Testis (tissue), 5 donors: ENCODE measurements around the gene CABP4. TPM values are rescaled to one million over a fixed set of nuclear protein-coding genes. Genes with fewer than 3 reads are reported as not detected.

ENCODE experiments used
- DNase-seq: peaks from one replicate; pipeline ENCODE4 v3.0.0-alpha.2; 2019
- H3K27ac ChIP-seq, 2 donors: fragments of 200-600 bp; sonication (generic); one replicate each; pipeline ENCODE4 v1.5.1; 2019
- H3K27me3 ChIP-seq: fragments of 200-600 bp; sonication (generic); one replicate; pipeline ENCODE4 v1.5.1; 2019
- H3K36me3 ChIP-seq: fragments of 200-600 bp; sonication (generic); one replicate; pipeline ENCODE4 v1.5.1; 2017; ENCODE audit warnings: low read depth; ENCODE audit errors: missing control alignments
- H3K4me1 ChIP-seq: fragments of 200-600 bp; sonication (generic); one replicate; pipeline ENCODE4 v1.5.1; 2019
- H3K4me3 ChIP-seq, 2 donors: fragments of 200-600 bp; sonication (generic); one replicate each; pipeline ENCODE4 v1.5.1; 2017 to 2019
- H3K9me3 ChIP-seq: fragments of 200-600 bp; sonication (generic); one replicate; pipeline ENCODE4 v1.5.1; 2017
- POLR2A ChIP-seq: fragments of 450-650 bp; IDR thresholded peaks from one replicate; pipeline ENCODE4 v1.6.1; 2017; ENCODE audit warnings: antibody characterized with exemption, mild to moderate bottlenecking, moderate library complexity
- WGBS, 2 donors: methylation state at CpG; one replicate each; pipeline ENCODE4 v1.1.5; 2018; 5-methylcytosine and 5-hydroxymethylcytosine counted together
- intact Hi-C: fragments of 100-400 bp; cut with DNase I; formaldehyde crosslinking; loops from one replicate; pipeline ENCODE4 v1.15.1; 2023; ENCODE audit warnings: low total_unique reads
- long read RNA-seq, 2 donors: transcript quantifications; one replicate each; lab custom pipeline, GENCODE V29; 2026
- polyA plus RNA-seq: library from polyadenylated mRNA; stranded (reverse); fragments of 350-450 nt; fragmentation: Illumina TruSeq; extraction: RNeasy Lipid Tissue Mini Kit (QIAGEN cat#74804); gene quantifications from one replicate; pipeline ENCODE4 v1.2.3, GENCODE V29; 2014; ENCODE audit warnings: low read depth, low replicate concordance; ENCODE audit not compliant: insufficient read depth
- total RNA-seq, 2 donors: library from RNA; depleted of rRNA; stranded (reverse); fragments of >200 nt; gene quantifications; one replicate each; pipeline ENCODE4 v1.2.3, GENCODE V29; 2016
- TF ChIP-seq, protein P1 (sequence below), 3 experiments: fragments of 450-650 bp in 2 of 3; fragments of 200-600 bp in 1 of 3; sonication (generic) in 1 of 3; IDR thresholded peaks; one replicate each; pipeline ENCODE4 v1.5.1; 2016 to 2019; ENCODE audit warnings: antibody characterized with exemption in 3 of 3, mild to moderate bottlenecking in 2 of 3, moderate library complexity in 1 of 3

The CABP4 gene
- total RNA-seq (1 to 10 TPM in 1 of 2 donors, under 1 TPM in 1; 0.87 to 1.2 TPM), polyA plus RNA-seq (0.98 TPM)
- long read RNA-seq, donor 1 = 0 reads
- long read RNA-seq, donor 2 = 0 reads

DNA sequence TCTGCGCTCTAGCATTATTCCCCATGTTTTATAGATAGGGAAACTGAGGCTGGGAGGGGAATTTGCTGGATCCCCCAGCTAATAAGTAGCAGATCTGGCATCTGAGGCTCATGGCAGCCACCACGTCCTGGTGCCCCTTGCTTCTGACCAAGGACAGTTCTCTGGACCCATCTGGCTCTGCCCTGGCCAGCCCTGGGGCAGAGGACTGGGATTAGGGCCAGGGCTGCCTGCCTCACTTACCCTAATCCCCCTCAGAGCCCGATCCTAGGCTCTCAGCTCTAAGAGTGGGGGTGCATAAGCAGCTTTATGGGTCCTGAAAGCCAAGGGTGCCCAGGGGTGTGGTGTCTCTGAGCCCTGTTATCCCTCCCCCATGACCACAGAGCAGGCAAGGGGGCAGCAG lies at the start of gene CABP4:
CABP4 (plus strand) TSS at position 301 of the 400 bp plus-strand sequence; CDS start at position 371, 70 bp downstream.
- no peak for DNase-seq
- TF ChIP-seq, protein P1, sequence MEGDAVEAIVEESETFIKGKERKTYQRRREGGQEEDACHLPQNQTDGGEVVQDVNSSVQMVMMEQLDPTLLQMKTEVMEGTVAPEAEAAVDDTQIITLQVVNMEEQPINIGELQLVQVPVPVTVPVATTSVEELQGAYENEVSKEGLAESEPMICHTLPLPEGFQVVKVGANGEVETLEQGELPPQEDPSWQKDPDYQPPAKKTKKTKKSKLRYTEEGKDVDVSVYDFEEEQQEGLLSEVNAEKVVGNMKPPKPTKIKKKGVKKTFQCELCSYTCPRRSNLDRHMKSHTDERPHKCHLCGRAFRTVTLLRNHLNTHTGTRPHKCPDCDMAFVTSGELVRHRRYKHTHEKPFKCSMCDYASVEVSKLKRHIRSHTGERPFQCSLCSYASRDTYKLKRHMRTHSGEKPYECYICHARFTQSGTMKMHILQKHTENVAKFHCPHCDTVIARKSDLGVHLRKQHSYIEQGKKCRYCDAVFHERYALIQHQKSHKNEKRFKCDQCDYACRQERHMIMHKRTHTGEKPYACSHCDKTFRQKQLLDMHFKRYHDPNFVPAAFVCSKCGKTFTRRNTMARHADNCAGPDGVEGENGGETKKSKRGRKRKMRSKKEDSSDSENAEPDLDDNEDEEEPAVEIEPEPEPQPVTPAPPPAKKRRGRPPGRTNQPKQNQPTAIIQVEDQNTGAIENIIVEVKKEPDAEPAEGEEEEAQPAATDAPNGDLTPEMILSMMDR (IDR thresholded peaks at IDR 0.05) = no peak
- TF ChIP-seq POLR2A = no peak
- no peaks in the 10 kb centered on the region for H3K4me1 ChIP-seq
- H3K9me3 ChIP-seq = no peaks in the 10 kb centered on the region
- 92 to 93% methylated on average over 3 of the region's 3 CpGs for WGBS, 2 donors
- no peak within 1 kb of the TSS for H3K27ac ChIP-seq
- no peaks in the 10 kb centered on the region for H3K27me3 ChIP-seq
- H3K4me3 ChIP-seq = no peak within 1 kb of the TSS
- H3K36me3 ChIP-seq = no peaks in the 10 kb centered on the region
- intact Hi-C loops = no loop called here

DNA sequence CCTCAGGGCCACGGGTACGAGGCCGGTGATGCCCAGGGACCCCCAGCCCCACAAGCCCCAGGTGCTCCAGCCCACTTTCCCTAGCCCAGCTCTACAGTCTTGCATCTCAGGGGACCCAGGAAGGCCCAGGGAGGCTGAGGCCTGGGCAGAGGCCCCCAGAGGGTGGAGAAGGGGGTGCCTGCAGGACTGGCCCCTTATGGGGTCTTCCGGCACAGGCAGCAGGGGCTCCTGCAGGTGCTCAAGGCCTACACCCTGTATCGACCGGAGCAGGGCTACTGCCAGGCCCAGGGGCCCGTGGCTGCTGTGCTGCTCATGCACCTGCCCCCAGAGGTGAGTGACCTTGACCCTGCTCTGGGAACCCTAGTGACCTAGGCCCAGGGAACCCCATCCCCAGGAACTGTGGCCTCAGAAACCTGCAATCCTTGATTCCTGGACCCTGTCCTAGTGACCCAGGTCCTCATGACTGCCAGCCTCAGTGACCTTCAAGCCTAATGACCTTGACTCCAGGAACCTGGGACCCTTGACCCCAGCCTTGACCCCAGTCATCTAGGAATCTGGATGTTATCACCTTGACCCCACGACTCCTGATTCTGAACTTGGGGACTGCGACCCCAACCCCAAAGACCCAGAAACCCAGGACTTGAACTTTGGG lies 49.3 kb upstream of the CABP4 start:
- 88% methylated on average over 9 of the region's 9 CpGs; no CpG with 5 or more reads in 1 of the 2 donors for WGBS, 2 donors
- H3K36me3 ChIP-seq = no peaks in the 10 kb centered on the region
- DNase-seq = no peak
- no peak for TF ChIP-seq POLR2A
- TF ChIP-seq, protein P1 (IDR thresholded peaks at IDR 0.05) = no peak
- H3K4me3 ChIP-seq = no peak overlapping the region
- peaks cover 8% of the 10 kb centered on the region for H3K4me1 ChIP-seq
- H3K27me3 ChIP-seq = no peaks in the 10 kb centered on the region
- no peak overlapping the region for H3K27ac ChIP-seq
- intact Hi-C loops = loop anchor here (10.0 kb wide), 1 partner anchor 79 kb away; the partner anchor contains the start of gene AIP
- H3K9me3 ChIP-seq = no peaks in the 10 kb centered on the region

GRCh38 chr11:67406420-67406968 lies 48.7 kb upstream of the CABP4 start:
- WGBS, 2 donors = 78 to 81% methylated on average over 7 to 18 of the region's 18 CpGs
- no peak overlapping the region for H3K4me3 ChIP-seq
- no peaks in the 10 kb centered on the region for H3K27me3 ChIP-seq
- TF ChIP-seq POLR2A = no peak
- TF ChIP-seq, protein P1 (IDR thresholded peaks at IDR 0.05) = no peak
- H3K27ac ChIP-seq = no peak overlapping the region
- no peaks in the 10 kb centered on the region for H3K36me3 ChIP-seq
- peaks cover 5% of the 10 kb centered on the region for H3K4me1 ChIP-seq
- DNase-seq = no peak
- no peaks in the 10 kb centered on the region for H3K9me3 ChIP-seq
- intact Hi-C loops = loop anchor here (10.0 kb wide), 1 partner anchor 78 kb away; the partner anchor contains the start of gene AIP

DNA sequence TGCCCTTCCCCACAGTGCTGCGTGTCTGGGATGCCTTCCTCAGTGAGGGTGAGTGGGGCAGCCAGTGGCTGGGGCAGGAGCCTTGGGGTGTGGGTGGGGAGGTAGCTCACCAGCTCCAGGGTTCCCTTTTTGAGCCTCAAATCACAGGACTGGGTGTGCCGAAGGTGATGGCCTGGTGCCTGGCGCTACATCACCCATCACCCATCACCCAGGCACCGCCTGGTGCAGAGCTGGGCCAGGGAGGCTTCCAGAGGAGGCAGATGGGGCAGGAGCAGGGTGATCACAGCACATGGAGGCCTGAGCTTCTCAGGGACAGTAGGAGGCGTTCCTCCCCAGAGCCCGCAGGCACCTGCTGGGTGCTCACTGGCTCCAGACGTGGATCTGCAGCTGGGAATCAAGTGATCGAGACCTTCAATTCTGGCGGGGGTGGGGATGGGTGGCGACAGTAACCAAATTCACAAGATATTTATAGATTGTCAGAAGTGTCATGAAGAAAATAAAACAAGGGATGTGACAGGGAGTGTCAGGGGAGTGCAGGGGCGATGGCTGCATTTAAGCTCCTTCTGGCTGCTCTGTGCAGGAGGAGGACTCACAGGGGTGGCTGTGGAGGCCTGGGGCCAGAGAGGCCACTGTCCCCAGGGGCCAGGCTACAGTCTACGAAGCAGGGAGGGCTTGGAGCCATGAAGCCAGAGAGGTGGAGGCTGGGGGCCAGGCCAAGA lies 48.0 kb upstream of the CABP4 start:
- TF ChIP-seq POLR2A = no peak
- TF ChIP-seq, protein P1 (IDR thresholded peaks at IDR 0.05) = no peak
- Histone ChIP-seq H3K9me3 (no peaks in the 10 kb centered on the region), H3K27ac (no peak overlapping the region), H3K36me3 (no peaks in the 10 kb centered on the region), H3K4me1 (peaks cover 3% of the 10 kb centered on the region), H3K27me3 (no peaks in the 10 kb centered on the region), H3K4me3 (no peak overlapping the region)
- 35 to 46% methylated on average over 8 to 12 of the region's 12 CpGs for WGBS, 2 donors
- intact Hi-C loops = loop anchor here (10.0 kb wide), 1 partner anchor 78 kb away; the partner anchor contains the start of gene AIP
- no peak for DNase-seq
